Thyroid gland (tissue), 4 donors: ENCODE results near the gene ADCY3. TPM values are rescaled to one million over a fixed set of nuclear protein-coding genes. Genes with fewer than 3 reads are reported as not detected.

ENCODE experiments used
- DNase-seq, 2 donors: peaks; one replicate each; pipeline ENCODE4 v3.0.0-alpha.2; 2019
- H3K27ac ChIP-seq, 3 donors: fragments of 200-600 bp; sonication (generic); 1 replicate in 2 of 3; 2 replicates in 1 of 3; pipeline ENCODE4 v1.5.1; 2016 to 2019; ENCODE audit warnings: mild to moderate bottlenecking in 1 of 3, moderate library complexity in 1 of 3
- H3K27me3 ChIP-seq: fragments of 200-600 bp; sonication (generic); one replicate; pipeline ENCODE4 v1.5.1; 2019
- H3K36me3 ChIP-seq, 2 donors: fragments of 200-600 bp; sonication (generic); one replicate each; pipeline ENCODE4 v1.5.1; 2016 to 2019
- H3K4me1 ChIP-seq, 2 donors: fragments of 200-600 bp; sonication (generic); one replicate each; pipeline ENCODE4 v1.5.1; 2017 to 2019
- H3K4me3 ChIP-seq, 3 donors: fragments of 200-600 bp; sonication (generic); replicated peaks in 1 of 3; 1 replicate in 2 of 3; 2 replicates in 1 of 3; pipeline ENCODE4 v1.5.1; 2016; ENCODE audit warnings: mild to moderate bottlenecking in 1 of 3
- H3K9me3 ChIP-seq: fragments of 200-600 bp; sonication (generic); one replicate; pipeline ENCODE4 v1.5.1; 2017
- CTCF ChIP-seq, 6 experiments: fragments of 200-600 bp in 3 of 6; fragments of 450-650 bp in 3 of 6; sonication (generic) in 3 of 6; IDR thresholded peaks; one replicate each; pipeline ENCODE4 v1.5.1; 2016 to 2019; ENCODE audit warnings: antibody characterized with exemption in 6 of 6, mild to moderate bottlenecking in 2 of 6, inconsistent platforms in 1 of 6, moderate library complexity in 1 of 6
- POLR2A ChIP-seq, 2 donors: fragments of 450-650 bp; IDR thresholded peaks; one replicate each; pipeline ENCODE4 v1.6.1; 2017; ENCODE audit warnings: antibody characterized with exemption in 2 of 2, mild to moderate bottlenecking in 2 of 2, moderate library complexity in 1 of 2
- WGBS, 2 donors: methylation state at CpG; one replicate each; pipeline ENCODE4 v1.1.5; 2017; 5-methylcytosine and 5-hydroxymethylcytosine counted together
- intact Hi-C: fragments of 100-400 bp; cut with DNase I; formaldehyde crosslinking; loops from one replicate; pipeline ENCODE4 v1.15.1; 2023
- total RNA-seq, 4 donors: library from RNA; depleted of rRNA; stranded (reverse); fragments of >200 nt; gene quantifications; one replicate each; pipeline ENCODE4 v1.2.3, GENCODE V29; 2016

Gene ADCY3
- total RNA-seq, 4 donors from 2014 or later = 17.5 to 38.7 (median 29.2) TPM

GRCh38 chr2:24924266-24924665 is 4.2 kb upstream of the ADCY3 start:
- no peak overlapping the region for H3K27ac ChIP-seq
- 86 to 100% methylated on average over 5 of the region's 5 CpGs for WGBS, 2 donors
- H3K4me1 ChIP-seq = no peaks in the 10 kb centered on the region
- TF ChIP-seq CTCF (IDR thresholded peaks at IDR 0.05) = no peak
- TF ChIP-seq POLR2A (IDR thresholded peaks at IDR 0.05) = no peak
- no peaks in the 10 kb centered on the region for H3K27me3 ChIP-seq
- no peak overlapping the region for H3K4me3 ChIP-seq
- no peaks in the 10 kb centered on the region for H3K36me3 ChIP-seq
- H3K9me3 ChIP-seq = no peaks in the 10 kb centered on the region
- intact Hi-C loops = no loop called here
- DNase-seq = no peak

GRCh38 chr2:24923106-24923505 is 3.1 kb upstream of the ADCY3 start:
- intact Hi-C loops = no loop called here
- no peaks in the 10 kb centered on the region for H3K4me1 ChIP-seq
- DNase-seq = no peak
- no peak overlapping the region for H3K4me3 ChIP-seq
- H3K27ac ChIP-seq = no peak overlapping the region
- TF ChIP-seq CTCF (IDR thresholded peaks at IDR 0.05) = no peak
- no peak for TF ChIP-seq POLR2A (IDR thresholded peaks at IDR 0.05)
- H3K27me3 ChIP-seq = no peaks in the 10 kb centered on the region
- H3K36me3 ChIP-seq = no peaks in the 10 kb centered on the region
- H3K9me3 ChIP-seq = no peaks in the 10 kb centered on the region
- 91 to 100% methylated on average over 2 to 8 of the region's 10 CpGs for WGBS, 2 donors

GRCh38 chr2:24922556-24922955 is 2.5 kb upstream of the ADCY3 start:
- no peak overlapping the region for H3K4me3 ChIP-seq
- 100% methylated on average over 1 of the region's 1 CpG; no CpG with 5 or more reads in 1 of the 2 donors for WGBS, 2 donors
- H3K4me1 ChIP-seq = no peaks in the 10 kb centered on the region
- H3K27ac ChIP-seq = no peak overlapping the region
- DNase-seq = no peak
- no peaks in the 10 kb centered on the region for H3K27me3 ChIP-seq
- no peak for TF ChIP-seq POLR2A (IDR thresholded peaks at IDR 0.05)
- TF ChIP-seq CTCF (IDR thresholded peaks at IDR 0.05) = no peak
- H3K36me3 ChIP-seq = no peaks in the 10 kb centered on the region
- intact Hi-C loops = no loop called here
- no peaks in the 10 kb centered on the region for H3K9me3 ChIP-seq

GRCh38 chr2:24920809-24921441 is 888 bp upstream of the ADCY3 start:
- WGBS, 2 donors = 36% methylated on average over 11 to 13 of the region's 13 CpGs
- TF ChIP-seq CTCF (IDR thresholded peaks at IDR 0.05) = no peak
- no peak for TF ChIP-seq POLR2A (IDR thresholded peaks at IDR 0.05)
- no peaks in the 10 kb centered on the region for H3K4me1 ChIP-seq
- no peaks in the 10 kb centered on the region for H3K27me3 ChIP-seq
- H3K27ac ChIP-seq = peak overlapping the region in 1 of 3 donors; percentile 49
- intact Hi-C loops = no loop called here
- H3K9me3 ChIP-seq = no peaks in the 10 kb centered on the region
- peak overlapping the region in 2 of 3 donors; percentile 25 to 59 for H3K4me3 ChIP-seq
- no peaks in the 10 kb centered on the region for H3K36me3 ChIP-seq
- no peak for DNase-seq

- Histone ChIP-seq H3K4me3 (peak overlapping the region in 2 of 3 donors; percentile 42 to 59), H3K4me1 (no peaks in the 10 kb centered on the region), H3K9me3 (no peaks in the 10 kb centered on the region), H3K27ac (peak overlapping the region in 2 of 3 donors; percentile 3 to 44), H3K27me3 (no peaks in the 10 kb centered on the region), H3K36me3 (no peaks in the 10 kb centered on the region)
- DNase-seq = peak; percentile 16 to 18
- WGBS, 2 donors = 6 to 9% methylated on average over 10 to 19 of the region's 76 CpGs
- intact Hi-C loops = no loop called here
- TF ChIP-seq POLR2A (IDR thresholded peaks at IDR 0.05) (no peak), CTCF (IDR thresholded peaks at IDR 0.05) (peak in 1 of 6 experiments; percentile 7)
These were observed 435 bp downstream of the ADCY3 start for GRCh38 chr2:24919506-24920097.
